Lower lobe of right lung (tissue), 2 donors: ENCODE data around the gene SLC17A7. TPM values are rescaled to one million over a fixed set of nuclear protein-coding genes. Genes with fewer than 3 reads are reported as not detected.

Experiments used
- ATAC-seq, 2 donors: fragments of 200-7000 bp; cut with Tn5 transposase; one replicate each; pipeline ENCODE4 v1.9.1; 2020 to 2022; ENCODE audit warnings: mild to moderate bottlenecking in 2 of 2, moderate library complexity in 2 of 2
- DNase-seq: peaks from one replicate; pipeline ENCODE4 v3.0.0-alpha.2; 2020
- H3K27ac ChIP-seq: fragments of 200-600 bp; one replicate; pipeline ENCODE4 v1.8.0; 2022
- H3K27me3 ChIP-seq: fragments of 200-600 bp; one replicate; pipeline ENCODE4 v1.8.0; 2022; ENCODE audit warnings: low read depth
- H3K36me3 ChIP-seq: fragments of 200-600 bp; one replicate; pipeline ENCODE4 v1.8.0; 2022; ENCODE audit warnings: mild to moderate bottlenecking
- H3K4me1 ChIP-seq: fragments of 200-600 bp; one replicate; pipeline ENCODE4 v1.8.0; 2022
- H3K4me3 ChIP-seq: fragments of 200-600 bp; one replicate; pipeline ENCODE4 v1.8.0; 2022; ENCODE audit warnings: mild to moderate bottlenecking
- H3K9me3 ChIP-seq: fragments of 200-600 bp; one replicate; pipeline ENCODE4 v1.8.0; 2022
- CTCF ChIP-seq: fragments of 200-600 bp; IDR thresholded peaks from one replicate; pipeline ENCODE4 v1.8.0; 2022; ENCODE audit warnings: antibody characterized with exemption, mild to moderate bottlenecking
- intact Hi-C: fragments of 100-400 bp; cut with DNase I; formaldehyde crosslinking; loops from one replicate; pipeline ENCODE4 v1.11.0; 2022
- total RNA-seq: library from RNA; stranded (reverse); fragmentation: NEBNext Ultra II Directional; extraction: Animal tissue kit (Norgen Biotek cat#: 25700); gene quantifications from one replicate; pipeline ENCODE4 v1.2.1, GENCODE V29; 2021
- donor health status: DM: no; HTN: yes; CAD: no; lungs with severe emphysema.

SLC17A7 gene
- total RNA-seq, 1 donor from 2014 or later, result 0.56 TPM

DNA sequence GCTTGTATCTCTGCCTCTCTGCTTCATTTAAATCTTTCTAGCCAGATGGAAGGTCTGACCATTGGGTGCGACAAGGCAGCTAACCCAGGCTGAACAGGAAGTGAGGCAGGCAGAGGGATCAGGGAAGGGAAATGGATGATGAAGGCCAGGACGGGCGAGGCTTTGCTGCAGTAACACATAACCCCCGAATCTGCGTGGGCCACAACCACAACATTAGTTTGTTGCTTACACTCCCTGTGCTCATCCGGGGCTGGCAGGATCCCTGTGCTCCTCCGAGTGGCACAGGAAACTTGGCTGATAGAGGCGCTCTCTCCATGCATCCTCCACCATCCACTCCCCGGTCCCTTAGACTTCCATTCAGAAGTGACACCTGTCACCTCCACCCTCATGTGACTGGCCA, 31.6 kb upstream of the SLC17A7 start:
- H3K4me3 ChIP-seq, result no peak overlapping the region
- intact Hi-C loops, result no loop called here
- no peak overlapping the region for H3K27ac ChIP-seq
- H3K36me3 ChIP-seq, result peaks cover 11% of the 10 kb centered on the region
- H3K27me3 ChIP-seq, result no peaks in the 10 kb centered on the region
- H3K9me3 ChIP-seq, result no peaks in the 10 kb centered on the region
- ATAC-seq (no peak), DNase-seq (no peak)
- H3K4me1 ChIP-seq, result peaks cover 26% of the 10 kb centered on the region
- TF ChIP-seq CTCF, result no peak

- no peaks in the 10 kb centered on the region for H3K9me3 ChIP-seq
- no peak for ATAC-seq
- no peaks in the 10 kb centered on the region for H3K27me3 ChIP-seq
- H3K4me1 ChIP-seq, result peaks cover 26% of the 10 kb centered on the region
- no peak overlapping the region for H3K27ac ChIP-seq
- DNase-seq, result no peak
- peaks cover 28% of the 10 kb centered on the region for H3K36me3 ChIP-seq
- TF ChIP-seq CTCF, result no peak
- no peak overlapping the region for H3K4me3 ChIP-seq
- intact Hi-C loops, result no loop called here
Observed at GRCh38 chr19:49470615-49470978, 29.3 kb upstream of the SLC17A7 start.

GRCh38 chr19:49469828-49470614, 28.7 kb upstream of the SLC17A7 start:
- intact Hi-C loops, result no loop called here
- Histone ChIP-seq H3K36me3 (peaks cover 34% of the 10 kb centered on the region), H3K27ac (no peak overlapping the region), H3K9me3 (no peaks in the 10 kb centered on the region), H3K4me1 (peaks cover 26% of the 10 kb centered on the region), H3K4me3 (no peak overlapping the region), H3K27me3 (no peaks in the 10 kb centered on the region)
- DNase-seq, result no peak
- no peak for TF ChIP-seq CTCF
- peak in 1 of 2 donors; percentile 23 for ATAC-seq

DNA sequence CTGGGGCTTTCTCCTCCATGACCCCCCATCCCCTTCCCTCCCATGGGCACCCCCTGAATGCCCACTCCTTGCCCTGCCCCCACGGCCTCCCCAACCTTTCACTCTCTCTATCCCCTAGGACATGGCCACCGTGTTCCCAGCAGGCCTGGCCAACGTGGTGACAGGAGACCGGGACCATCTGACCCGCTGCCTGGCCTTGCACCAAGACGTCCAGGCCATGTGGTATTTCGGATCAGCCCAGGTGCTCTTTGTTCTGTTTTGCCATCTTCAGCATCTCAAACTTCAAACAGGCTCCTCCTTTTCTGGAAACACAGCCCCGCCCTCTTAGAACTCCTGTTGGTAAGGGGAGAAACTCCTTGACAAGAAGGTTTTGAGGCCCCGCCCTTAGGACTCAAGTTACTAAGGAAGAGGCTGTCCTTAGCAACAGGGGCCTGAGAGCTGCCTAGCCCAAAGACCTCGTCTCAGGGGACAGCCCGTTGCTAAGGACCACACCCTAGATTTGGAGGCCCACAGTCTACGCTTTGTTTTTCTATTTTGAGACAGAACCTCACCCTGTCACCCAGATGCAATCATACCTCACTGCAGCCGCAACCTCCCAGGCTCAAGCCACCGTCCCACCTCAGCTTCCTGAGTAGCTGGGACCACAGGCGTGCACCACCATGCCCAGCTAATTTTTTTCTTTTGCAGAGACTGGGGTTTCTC, 27.6 kb upstream of the SLC17A7 start:
- intact Hi-C loops, result no loop called here
- Histone ChIP-seq H3K27ac (peak overlapping the region; percentile 7), H3K36me3 (peaks cover 45% of the 10 kb centered on the region), H3K27me3 (no peaks in the 10 kb centered on the region), H3K4me1 (peaks cover 25% of the 10 kb centered on the region), H3K9me3 (no peaks in the 10 kb centered on the region), H3K4me3 (no peak overlapping the region)
- DNase-seq, result no peak
- no peak for TF ChIP-seq CTCF
- ATAC-seq, result peak; percentile 44 to 64

- ATAC-seq, result peak; percentile 12 to 13
Observed at GRCh38 chr19:49468199-49468598, 26.9 kb upstream of the SLC17A7 start.

More at GRCh38 chr19:49468199-49468598, 26.9 kb upstream of the SLC17A7 start:
- intact Hi-C loops, result no loop called here
- peaks cover 20% of the 10 kb centered on the region for H3K4me1 ChIP-seq
- peaks cover 48% of the 10 kb centered on the region for H3K36me3 ChIP-seq
- peak overlapping the region; percentile 7 for H3K27ac ChIP-seq
- TF ChIP-seq CTCF, result no peak
- H3K9me3 ChIP-seq, result no peaks in the 10 kb centered on the region
- no peak for DNase-seq
- no peak overlapping the region for H3K4me3 ChIP-seq
- H3K27me3 ChIP-seq, result no peaks in the 10 kb centered on the region
